IPS DF 4.7 (cell line): ENCODE results near the gene HOXA10.

Experiments
- DNase-seq: peaks from one replicate; pipeline ENCODE4 v3.0.0-alpha.2; 2013; ENCODE audit warnings: low spot score; ENCODE audit errors: extremely low read depth

Gene HOXA10

GRCh38 chr7:27146491-27147198 lies 27.5 kb downstream of the HOXA10 start:
- no peak for DNase-seq

GRCh38 chr7:27145914-27146412 lies 28.2 kb downstream of the HOXA10 start:
- DNase-seq = no peak

- no peak for DNase-seq
Observed at GRCh38 chr7:27145165-27145913, 28.8 kb downstream of the HOXA10 start.

- DNase-seq = no peak
Observed at GRCh38 chr7:27144781-27145164, 29.3 kb downstream of the HOXA10 start.

GRCh38 chr7:27143950-27144780 lies 30.0 kb downstream of the HOXA10 start:
- no peak for DNase-seq

- DNase-seq = no peak
Observed at GRCh38 chr7:27143023-27143949, 30.8 kb downstream of the HOXA10 start, which contains the start of gene HOXA5. Gene HOXA5 (minus strand): TSS chr7:27143681. CDS start chr7:27143607, 74 bp downstream.

- DNase-seq = no peak
Observed at GRCh38 chr7:27142580-27143022, 31.5 kb downstream of the HOXA10 start.

- DNase-seq = no peak
Observed at GRCh38 chr7:27141923-27142579, 32.1 kb downstream of the HOXA10 start.

- no peak for DNase-seq
Observed at GRCh38 chr7:27141137-27141922, 32.8 kb downstream of the HOXA10 start.

GRCh38 chr7:27140126-27140857 lies 33.8 kb downstream of the HOXA10 start:
- no peak for DNase-seq

- no peak for DNase-seq
Observed at GRCh38 chr7:27139334-27140125, 34.6 kb downstream of the HOXA10 start.

GRCh38 chr7:27138985-27139333 lies 35.2 kb downstream of the HOXA10 start:
- no peak for DNase-seq

GRCh38 chr7:27138472-27138871 lies 35.6 kb downstream of the HOXA10 start:
- DNase-seq = no peak

GRCh38 chr7:27137640-27138315 lies 36.3 kb downstream of the HOXA10 start:
- DNase-seq = no peak

GRCh38 chr7:27134392-27134791 lies 39.7 kb downstream of the HOXA10 start:
- no peak for DNase-seq

- DNase-seq = no peak
Observed at GRCh38 chr7:27133409-27134231, 40.5 kb downstream of the HOXA10 start.
